Measurements from ENCODE around the gene SNIP1. TPM values are rescaled to one million over a fixed set of nuclear protein-coding genes. Genes with fewer than 3 reads are reported as not detected.

SNIP1 gene
- total and polyA plus RNA-seq, 2 experiments from 2014 or later = 7.0 to 11.4 TPM

DNA sequence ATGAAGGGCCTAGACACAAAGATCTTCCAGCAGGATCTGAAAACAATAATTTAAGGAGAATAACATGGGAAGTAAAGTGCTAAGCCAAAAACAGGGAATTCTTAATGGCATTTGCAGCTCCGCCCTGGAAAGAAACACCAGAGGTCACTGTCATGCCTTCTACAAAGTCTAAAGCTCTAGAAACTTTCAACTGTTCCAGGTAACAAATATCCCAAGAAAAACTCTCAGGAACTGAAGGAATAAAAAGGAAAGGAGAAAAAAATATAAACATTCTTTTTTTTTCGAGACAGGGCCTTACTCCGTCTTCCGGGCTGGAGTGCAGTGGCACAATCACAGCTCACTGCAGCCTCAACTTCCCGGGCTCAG, 66.5 kb downstream of the SNIP1 start:
- H3K9me2 ChIP-seq (ENCODE audit: insufficient read depth) = no peaks in the 10 kb centered on the region
- peaks cover 7% of the 10 kb centered on the region; the same call in 1 of the 2 replicates for H3K4me1 ChIP-seq (ENCODE audit: insufficient read depth)
- no peak overlapping the region for H3K4me2 ChIP-seq
- Mint-ChIP-seq H3K9me3 (no peaks in the 10 kb centered on the region), H3K4me3 (no peak overlapping the region), H3K27me3 (ENCODE audit: insufficient read depth, low read depth, poor library complexity) (peaks cover 7% of the 10 kb centered on the region), H3K36me3 (ENCODE audit: low read depth) (peaks cover 9% of the 10 kb centered on the region), H3K4me1 (peaks cover 15% of the 10 kb centered on the region), H3K27ac (no peak overlapping the region)
- peaks cover 4% of the 10 kb centered on the region for H3K36me3 ChIP-seq (ENCODE audit: insufficient read depth)
- ATAC-seq (no peak), DNase-seq (ENCODE audit: low spot score) (no peak)
- H2AFZ ChIP-seq = no peak overlapping the region
- TF ChIP-seq STAT1 (IDR thresholded peaks at IDR 0.05; ENCODE audit: unreplicated experiment) = no peak
- TF ChIP-seq, protein P1, sequence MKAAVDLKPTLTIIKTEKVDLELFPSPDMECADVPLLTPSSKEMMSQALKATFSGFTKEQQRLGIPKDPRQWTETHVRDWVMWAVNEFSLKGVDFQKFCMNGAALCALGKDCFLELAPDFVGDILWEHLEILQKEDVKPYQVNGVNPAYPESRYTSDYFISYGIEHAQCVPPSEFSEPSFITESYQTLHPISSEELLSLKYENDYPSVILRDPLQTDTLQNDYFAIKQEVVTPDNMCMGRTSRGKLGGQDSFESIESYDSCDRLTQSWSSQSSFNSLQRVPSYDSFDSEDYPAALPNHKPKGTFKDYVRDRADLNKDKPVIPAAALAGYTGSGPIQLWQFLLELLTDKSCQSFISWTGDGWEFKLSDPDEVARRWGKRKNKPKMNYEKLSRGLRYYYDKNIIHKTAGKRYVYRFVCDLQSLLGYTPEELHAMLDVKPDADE (IDR thresholded peaks at IDR 0.05) = no peak
- no peak for TF ChIP-seq EZH2 (IDR thresholded peaks at IDR 0.05; ENCODE audit: low read depth, unreplicated experiment)
- no peak for TF ChIP-seq ZNF331 (CRISPR knock-in tag; IDR thresholded peaks at IDR 0.05; ENCODE audit: low read depth)
- TF ChIP-seq NANOG (IDR thresholded peaks at IDR 0.05; ENCODE audit: borderline replicate concordance) = no peak
- no peak for TF ChIP-seq CREB1 (CRISPR knock-in tag; IDR thresholded peaks at IDR 0.05; ENCODE audit: low read depth)
- TF ChIP-seq, protein P2, sequence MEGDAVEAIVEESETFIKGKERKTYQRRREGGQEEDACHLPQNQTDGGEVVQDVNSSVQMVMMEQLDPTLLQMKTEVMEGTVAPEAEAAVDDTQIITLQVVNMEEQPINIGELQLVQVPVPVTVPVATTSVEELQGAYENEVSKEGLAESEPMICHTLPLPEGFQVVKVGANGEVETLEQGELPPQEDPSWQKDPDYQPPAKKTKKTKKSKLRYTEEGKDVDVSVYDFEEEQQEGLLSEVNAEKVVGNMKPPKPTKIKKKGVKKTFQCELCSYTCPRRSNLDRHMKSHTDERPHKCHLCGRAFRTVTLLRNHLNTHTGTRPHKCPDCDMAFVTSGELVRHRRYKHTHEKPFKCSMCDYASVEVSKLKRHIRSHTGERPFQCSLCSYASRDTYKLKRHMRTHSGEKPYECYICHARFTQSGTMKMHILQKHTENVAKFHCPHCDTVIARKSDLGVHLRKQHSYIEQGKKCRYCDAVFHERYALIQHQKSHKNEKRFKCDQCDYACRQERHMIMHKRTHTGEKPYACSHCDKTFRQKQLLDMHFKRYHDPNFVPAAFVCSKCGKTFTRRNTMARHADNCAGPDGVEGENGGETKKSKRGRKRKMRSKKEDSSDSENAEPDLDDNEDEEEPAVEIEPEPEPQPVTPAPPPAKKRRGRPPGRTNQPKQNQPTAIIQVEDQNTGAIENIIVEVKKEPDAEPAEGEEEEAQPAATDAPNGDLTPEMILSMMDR (conservative IDR thresholded peaks at IDR 0.05; ENCODE audit: low read depth in 2 of 2) = no peak; a peak in 1 of 4 replicates
- TF ChIP-seq POLR2AphosphoS5 (IDR thresholded peaks at IDR 0.05; ENCODE audit: low read depth) = no peak
- TF ChIP-seq EZH2phosphoT487 (IDR thresholded peaks at IDR 0.05; ENCODE audit: unreplicated experiment) = no peak
- no peak for TF ChIP-seq JUNB (IDR thresholded peaks at IDR 0.05; ENCODE audit: unreplicated experiment)
- TF ChIP-seq, protein P3, sequence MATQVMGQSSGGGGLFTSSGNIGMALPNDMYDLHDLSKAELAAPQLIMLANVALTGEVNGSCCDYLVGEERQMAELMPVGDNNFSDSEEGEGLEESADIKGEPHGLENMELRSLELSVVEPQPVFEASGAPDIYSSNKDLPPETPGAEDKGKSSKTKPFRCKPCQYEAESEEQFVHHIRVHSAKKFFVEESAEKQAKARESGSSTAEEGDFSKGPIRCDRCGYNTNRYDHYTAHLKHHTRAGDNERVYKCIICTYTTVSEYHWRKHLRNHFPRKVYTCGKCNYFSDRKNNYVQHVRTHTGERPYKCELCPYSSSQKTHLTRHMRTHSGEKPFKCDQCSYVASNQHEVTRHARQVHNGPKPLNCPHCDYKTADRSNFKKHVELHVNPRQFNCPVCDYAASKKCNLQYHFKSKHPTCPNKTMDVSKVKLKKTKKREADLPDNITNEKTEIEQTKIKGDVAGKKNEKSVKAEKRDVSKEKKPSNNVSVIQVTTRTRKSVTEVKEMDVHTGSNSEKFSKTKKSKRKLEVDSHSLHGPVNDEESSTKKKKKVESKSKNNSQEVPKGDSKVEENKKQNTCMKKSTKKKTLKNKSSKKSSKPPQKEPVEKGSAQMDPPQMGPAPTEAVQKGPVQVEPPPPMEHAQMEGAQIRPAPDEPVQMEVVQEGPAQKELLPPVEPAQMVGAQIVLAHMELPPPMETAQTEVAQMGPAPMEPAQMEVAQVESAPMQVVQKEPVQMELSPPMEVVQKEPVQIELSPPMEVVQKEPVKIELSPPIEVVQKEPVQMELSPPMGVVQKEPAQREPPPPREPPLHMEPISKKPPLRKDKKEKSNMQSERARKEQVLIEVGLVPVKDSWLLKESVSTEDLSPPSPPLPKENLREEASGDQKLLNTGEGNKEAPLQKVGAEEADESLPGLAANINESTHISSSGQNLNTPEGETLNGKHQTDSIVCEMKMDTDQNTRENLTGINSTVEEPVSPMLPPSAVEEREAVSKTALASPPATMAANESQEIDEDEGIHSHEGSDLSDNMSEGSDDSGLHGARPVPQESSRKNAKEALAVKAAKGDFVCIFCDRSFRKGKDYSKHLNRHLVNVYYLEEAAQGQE (IDR thresholded peaks at IDR 0.05; ENCODE audit: unreplicated experiment) = no peak
- no peaks in the 10 kb centered on the region for H3K79me2 ChIP-seq (replicated peaks; ENCODE audit: insufficient read depth)
- H3K27me3 ChIP-seq (ENCODE audit: insufficient read depth) = no peaks in the 10 kb centered on the region
- no peak overlapping the region for H3K4me3 ChIP-seq
- H3F3A ChIP-seq (replicated peaks; ENCODE audit: low read depth) = 0 out of 2 replicates have a peak, but pooled peaks cover 9% of the 10 kb centered on the region
- no peak overlapping the region for H3K27ac ChIP-seq (ENCODE audit: low read depth)
- no peaks in the 10 kb centered on the region; the same call in 1 of the 2 replicates for H4K20me1 ChIP-seq (replicated peaks; ENCODE audit: insufficient read depth)

All from GM23338 (cell line).